Right lobe of liver (tissue), 6 donors: Measurements from ENCODE around the gene INPP5A. TPM values are rescaled to one million over a fixed set of nuclear protein-coding genes. Genes with fewer than 3 reads are reported as not detected.
A peak's percentile ranks its signal among the peaks of the same experiment; 100 is the strongest.

Source experiments
- ATAC-seq, 4 donors: fragments of 200-7000 bp; cut with Tn5 transposase; one replicate each; pipeline ENCODE4 v1.9.1; 2020; ENCODE audit warnings: mild to moderate bottlenecking in 4 of 4, moderate library complexity in 4 of 4
- DNase-seq, 3 donors: peaks; one replicate each; pipeline ENCODE4 v3.0.0-alpha.2; 2020
- H3K27ac ChIP-seq, 3 donors: fragments of 200-600 bp; one replicate each; pipeline ENCODE4 v1.8.0; 2022
- H3K27me3 ChIP-seq, 2 donors: fragments of 200-600 bp; one replicate each; pipeline ENCODE4 v1.8.0; 2022
- H3K36me3 ChIP-seq, 4 donors: fragments of 200-600 bp; sonication (generic) in 1 of 4; one replicate each; pipeline versions ENCODE4 v1.5.1 to v1.8.0; 2017 to 2022; ENCODE audit warnings: control low read depth in 1 of 4
- H3K4me1 ChIP-seq, 4 donors: fragments of 200-600 bp; sonication (generic) in 1 of 4; one replicate each; pipeline versions ENCODE4 v1.5.1 to v1.8.0; 2017 to 2022; ENCODE audit warnings: control low read depth in 1 of 4
- H3K4me3 ChIP-seq, 3 donors: fragments of 200-600 bp; one replicate each; pipeline ENCODE4 v1.8.0; 2022
- H3K9me3 ChIP-seq, 4 donors: fragments of 200-600 bp; sonication (generic) in 1 of 4; one replicate each; pipeline versions ENCODE4 v1.5.1 to v1.8.0; 2017 to 2022; ENCODE audit warnings: control low read depth in 1 of 4
- CTCF ChIP-seq, 4 donors: fragments of 200-600 bp in 3 of 4; fragments of 450-650 bp in 1 of 4; IDR thresholded peaks; one replicate each; pipeline versions ENCODE4 v1.5.1 to v1.8.0; 2016 to 2022; ENCODE audit warnings: antibody characterized with exemption in 4 of 4, mild to moderate bottlenecking in 2 of 4
- POLR2A ChIP-seq: fragments of 450-650 bp; IDR thresholded peaks from one replicate; pipeline ENCODE4 v1.6.1; 2017; ENCODE audit warnings: antibody characterized with exemption, mild to moderate bottlenecking
- WGBS: methylation state at CpG from one replicate; pipeline ENCODE4 v1.1.6; 2018; ENCODE audit warnings: low coverage, low lambda C conversion rate; ENCODE audit not compliant: insufficient coverage; ENCODE audit errors: missing lambda C conversion rate; 5-methylcytosine and 5-hydroxymethylcytosine counted together
- intact Hi-C, 2 donors: fragments of 100-400 bp; cut with DNase I; formaldehyde crosslinking; loops; one replicate each; pipeline versions ENCODE4 v1.11.2 to v1.14.1; 2022
- total RNA-seq, 6 experiments: library from RNA; depleted of rRNA in 2 of 6; stranded (reverse); fragments of >200 nt in 2 of 6; fragmentation: NEBNext Ultra II Directional in 3 of 6; extraction: Animal tissue kit (Norgen Biotek cat#: 25700) in 3 of 6; gene quantifications; one replicate each; pipeline versions ENCODE4 v1.1.0 to v1.2.4, GENCODE V29; 2016 to 2023
- donor health status: DM: no; HTN: yes; CAD: no.
- donor health status: DM: no; HTN: no; CAD: no.
- donor health status: DM: no; HTN: no; CAD: no.
- donor health status: DM: no; HTN: yes; CAD: no.
- donor health status: DM: no; HTN: yes; CAD: no.

Gene INPP5A
- total RNA-seq, 6 experiments from 2014 or later: 12.5 to 24.6 (median 16.9) TPM

- intact Hi-C loops: no loop called here
- TF ChIP-seq POLR2A (no peak), CTCF (IDR thresholded peaks at IDR 0.05) (no peak)
- 73% methylated on average over 10 of the region's 25 CpGs for WGBS
- H3K4me3 ChIP-seq: no peak overlapping the region
- H3K27ac ChIP-seq: no peak overlapping the region
- no peaks in the 10 kb centered on the region for H3K9me3 ChIP-seq
- no peaks in the 10 kb centered on the region for H3K4me1 ChIP-seq
- ATAC-seq: no peak
- H3K36me3 ChIP-seq: no peaks in the 10 kb centered on the region
- no peaks in the 10 kb centered on the region for H3K27me3 ChIP-seq
- DNase-seq: peak in 1 of 3 donors; percentile 48
These were observed 269.0 kb downstream of the INPP5A start for GRCh38 chr10:132806561-132807003.

DNA sequence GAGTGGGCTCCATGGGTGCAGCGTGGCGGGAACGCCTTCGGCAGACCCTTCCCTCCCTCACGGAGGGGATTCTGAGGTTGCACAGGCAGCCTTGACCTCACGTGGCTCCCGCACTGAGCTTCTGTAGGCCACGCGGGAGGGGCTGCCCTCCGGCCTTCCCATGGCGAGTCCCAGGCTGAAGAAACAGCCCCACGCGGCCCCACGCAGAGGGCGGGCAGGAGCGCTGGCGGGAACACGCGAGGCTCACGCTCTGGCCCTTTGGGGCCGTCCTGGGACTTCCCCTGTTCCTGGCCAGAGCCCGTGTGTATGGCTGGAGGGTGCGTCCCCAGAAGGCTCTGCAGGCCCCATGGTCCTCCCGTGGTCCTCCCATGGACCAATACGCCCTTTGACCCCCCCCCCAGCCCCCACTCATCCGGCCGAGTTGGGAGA is 270.0 kb downstream of the INPP5A start:
- no peaks in the 10 kb centered on the region for H3K36me3 ChIP-seq
- no peak overlapping the region for H3K4me3 ChIP-seq
- intact Hi-C loops: no loop called here
- no peaks in the 10 kb centered on the region for H3K9me3 ChIP-seq
- ATAC-seq (no peak), DNase-seq (peak in 1 of 3 donors; percentile 47)
- WGBS: 40% methylated on average over 1 of the region's 27 CpGs
- H3K4me1 ChIP-seq: no peaks in the 10 kb centered on the region
- no peaks in the 10 kb centered on the region for H3K27me3 ChIP-seq
- no peak overlapping the region for H3K27ac ChIP-seq
- TF ChIP-seq POLR2A (no peak), CTCF (IDR thresholded peaks at IDR 0.05) (no peak)

GRCh38 chr10:132808383-132809231 is 271.0 kb downstream of the INPP5A start:
- 39% methylated on average over 7 of the region's 42 CpGs for WGBS
- H3K4me3 ChIP-seq: no peak overlapping the region
- TF ChIP-seq CTCF (IDR thresholded peaks at IDR 0.05) (no peak), POLR2A (no peak)
- H3K9me3 ChIP-seq: no peaks in the 10 kb centered on the region
- no peaks in the 10 kb centered on the region for H3K4me1 ChIP-seq
- H3K27ac ChIP-seq: no peak overlapping the region
- H3K27me3 ChIP-seq: no peaks in the 10 kb centered on the region
- ATAC-seq (no peak), DNase-seq (peak in 2 of 3 donors; percentile 16 to 42)
- intact Hi-C loops: no loop called here
- no peaks in the 10 kb centered on the region for H3K36me3 ChIP-seq

DNA sequence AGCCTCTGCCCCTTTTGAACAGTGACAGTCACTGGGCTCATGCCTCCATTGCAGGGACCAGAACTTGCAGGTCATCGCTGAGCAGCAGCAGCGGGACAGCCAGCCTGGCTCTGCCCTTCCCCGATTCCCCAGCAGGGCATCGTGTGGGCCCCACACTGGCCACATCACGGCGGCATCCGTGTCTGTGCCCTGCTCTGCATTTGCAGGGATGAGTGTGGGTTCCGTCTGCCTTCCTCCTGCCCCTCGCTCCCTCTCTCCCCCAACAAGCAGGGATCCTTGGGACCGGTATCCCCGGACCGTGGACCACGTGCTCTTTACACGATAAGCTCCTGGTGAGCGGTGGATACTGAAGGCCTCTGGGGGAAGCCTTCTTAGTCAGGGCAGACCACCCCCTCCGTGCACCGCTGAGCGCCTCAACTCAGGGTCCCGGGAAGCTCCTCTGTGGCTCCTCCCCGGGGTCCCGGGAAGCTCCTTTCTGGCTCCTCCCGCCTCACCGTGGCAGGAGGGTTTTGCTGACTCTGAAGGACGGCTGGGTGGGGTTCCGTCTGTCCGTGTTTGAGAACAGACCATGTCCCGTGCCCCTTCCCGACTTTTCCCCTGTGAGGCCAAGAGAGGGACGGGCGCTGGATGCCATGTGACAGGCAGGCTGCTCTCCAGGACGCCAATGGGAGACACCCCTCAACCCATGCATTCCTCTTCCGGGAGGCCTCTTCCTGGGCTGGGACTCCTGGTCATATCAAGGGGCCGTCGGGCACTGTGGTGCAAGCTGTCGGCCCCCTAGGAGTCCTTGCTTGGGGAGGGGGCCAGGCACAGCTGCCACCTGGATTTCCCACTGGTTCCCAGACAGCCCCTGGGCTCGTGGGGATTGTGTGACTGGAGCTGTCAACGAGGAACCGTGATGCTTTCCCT is 271.9 kb downstream of the INPP5A start:
- TF ChIP-seq POLR2A (no peak), CTCF (IDR thresholded peaks at IDR 0.05) (no peak)
- H3K36me3 ChIP-seq: no peaks in the 10 kb centered on the region
- no peaks in the 10 kb centered on the region for H3K27me3 ChIP-seq
- DNase-seq (peak in 1 of 3 donors; percentile 48), ATAC-seq (no peak)
- H3K4me1 ChIP-seq: no peaks in the 10 kb centered on the region
- WGBS: 71% methylated on average over 10 of the region's 38 CpGs
- H3K27ac ChIP-seq: no peak overlapping the region
- intact Hi-C loops: no loop called here
- H3K4me3 ChIP-seq: no peak overlapping the region
- no peaks in the 10 kb centered on the region for H3K9me3 ChIP-seq
